Spleen (tissue), 11 donors: ENCODE data around the gene VMP1. TPM values are rescaled to one million over a fixed set of nuclear protein-coding genes. Genes with fewer than 3 reads are reported as not detected.
A peak's percentile ranks its signal among the peaks of the same experiment; 100 is the strongest.

Source experiments
- DNase-seq: peaks from one replicate; pipeline ENCODE4 v3.0.0-alpha.2; 2020
- H3K27ac ChIP-seq, 8 donors: fragments of 200-600 bp; sonication (generic) in 7 of 8; 1 replicate in 4 of 8; 2 replicates in 4 of 8; pipeline versions ENCODE4 v1.5.0 to v1.8.0; 2016 to 2021; ENCODE audit warnings: inconsistent platforms in 4 of 8, mild to moderate bottlenecking in 4 of 8, moderate library complexity in 1 of 8
- H3K27me3 ChIP-seq, 7 donors: fragments of 200-600 bp; sonication (generic) in 6 of 7; replicated peaks in 1 of 7; 1 replicate in 4 of 7; 2 replicates in 3 of 7; pipeline versions ENCODE4 v1.5.0 to v1.8.0; 2016 to 2021; ENCODE audit warnings: inconsistent platforms in 3 of 7, mild to moderate bottlenecking in 1 of 7
- H3K36me3 ChIP-seq, 6 donors: fragments of 200-600 bp; sonication (generic) in 5 of 6; 1 replicate in 4 of 6; 2 replicates in 2 of 6; pipeline versions ENCODE4 v1.5.0 to v1.8.0; 2016 to 2021; ENCODE audit warnings: inconsistent platforms in 2 of 6
- H3K4me1 ChIP-seq, 6 donors: fragments of 200-600 bp; sonication (generic) in 5 of 6; 1 replicate in 3 of 6; 2 replicates in 3 of 6; pipeline versions ENCODE4 v1.5.0 to v1.8.0; 2016 to 2021; ENCODE audit warnings: inconsistent platforms in 3 of 6
- H3K4me3 ChIP-seq, 8 donors: fragments of 200-600 bp; sonication (generic) in 7 of 8; 1 replicate in 4 of 8; 2 replicates in 4 of 8; pipeline versions ENCODE4 v1.5.0 to v1.8.0; 2016 to 2021; ENCODE audit warnings: inconsistent platforms in 4 of 8, mild to moderate bottlenecking in 4 of 8, moderate library complexity in 2 of 8
- H3K9me3 ChIP-seq, 8 donors: fragments of 200-600 bp; sonication (generic) in 7 of 8; 1 replicate in 4 of 8; 2 replicates in 4 of 8; pipeline versions ENCODE4 v1.5.0 to v1.8.0; 2016 to 2021; ENCODE audit warnings: inconsistent platforms in 4 of 8
- POLR2A ChIP-seq, 3 donors: fragments of 450-650 bp; IDR thresholded peaks; one replicate each; pipeline ENCODE4 v1.5.1; 2017; ENCODE audit warnings: antibody characterized with exemption in 3 of 3, mild to moderate bottlenecking in 1 of 3
- POLR2AphosphoS5 ChIP-seq, 3 donors: sonication (generic); formaldehyde crosslinking; IDR thresholded peaks; one replicate each; pipeline ENCODE4 v1.5.1; 2017; ENCODE audit warnings: antibody characterized with exemption in 3 of 3
- WGBS, 5 donors: extraction: QIAGEN DNeasy Blood & Tissue Kit in 3 of 5; methylation state at CpG; one replicate each; pipeline versions ENCODE4 v1.1.5 to v1.1.7; 2013 to 2018; 5-methylcytosine and 5-hydroxymethylcytosine counted together
- intact Hi-C: fragments of 100-400 bp; cut with DNase I; formaldehyde crosslinking; loops from one replicate; pipeline ENCODE4 v1.15.0; 2023; ENCODE audit warnings: low total_unique reads
- polyA plus RNA-seq, 3 donors: library from polyadenylated mRNA; stranded (reverse); fragments of 200-250 nt; gene quantifications; one replicate each; pipeline ENCODE4 v1.2.1, GENCODE V29; 2013
- total RNA-seq, 7 donors: library from RNA; depleted of rRNA in 3 of 7; stranded (reverse); fragments of >200 nt in 3 of 7; fragmentation: NEBNext Ultra II Directional in 4 of 7; extraction: Animal tissue kit (Norgen Biotek cat#: 25700) in 4 of 7; gene quantifications; one replicate each; pipeline versions ENCODE4 v1.1.0 to v1.2.1, GENCODE V29; 2016 to 2021
- TF ChIP-seq, protein P1 (sequence below), 11 experiments: fragments of 200-600 bp in 7 of 11; fragments of 450-650 bp in 4 of 11; sonication (generic) in 4 of 11; IDR thresholded peaks in 8 of 11; conservative IDR thresholded peaks in 3 of 11; 1 replicate in 7 of 11; 2 replicates in 4 of 11; pipeline versions ENCODE4 v1.4.0 to v1.8.0; 2016 to 2021; ENCODE audit warnings: antibody characterized with exemption in 11 of 11, inconsistent platforms in 4 of 11, mild to moderate bottlenecking in 1 of 11
- donor health status: healthy with polysubstance abuse.
- donor health status: DM: no; HTN: no; CAD: no; lungs with moderate emphysema.
- donor health status: DM: no; HTN: no; CAD: no.
- donor health status: Bipolar disorder and iron deficiency.
- donor health status: healthy.
- donor health status: DM: no; HTN: no; CAD: no.
- donor health status: DM: yes; HTN: yes; CAD: no.

VMP1 gene
- total and polyA plus RNA-seq, 10 donors = 53.2 to 649 (median 304) TPM

DNA sequence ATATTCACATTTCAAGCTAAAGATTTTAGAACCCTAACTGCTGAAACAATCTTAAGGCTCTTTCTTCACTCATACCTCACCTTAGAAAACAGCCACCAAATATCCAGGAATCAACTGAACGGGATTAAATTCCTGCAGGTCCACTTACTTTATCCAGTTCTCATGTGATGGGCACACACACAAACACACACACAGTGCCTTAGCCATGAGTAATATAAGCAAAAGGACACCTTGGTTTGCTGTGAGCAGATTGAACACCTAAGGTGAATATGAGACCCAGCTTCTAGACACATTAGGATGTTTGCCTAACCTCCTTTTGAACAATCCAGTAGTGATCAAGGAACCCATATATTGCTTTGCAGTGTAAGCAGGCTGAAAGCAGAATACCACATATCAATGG lies 103.8 kb downstream of the VMP1 start:
- no peak for DNase-seq
- TF ChIP-seq, protein P1, sequence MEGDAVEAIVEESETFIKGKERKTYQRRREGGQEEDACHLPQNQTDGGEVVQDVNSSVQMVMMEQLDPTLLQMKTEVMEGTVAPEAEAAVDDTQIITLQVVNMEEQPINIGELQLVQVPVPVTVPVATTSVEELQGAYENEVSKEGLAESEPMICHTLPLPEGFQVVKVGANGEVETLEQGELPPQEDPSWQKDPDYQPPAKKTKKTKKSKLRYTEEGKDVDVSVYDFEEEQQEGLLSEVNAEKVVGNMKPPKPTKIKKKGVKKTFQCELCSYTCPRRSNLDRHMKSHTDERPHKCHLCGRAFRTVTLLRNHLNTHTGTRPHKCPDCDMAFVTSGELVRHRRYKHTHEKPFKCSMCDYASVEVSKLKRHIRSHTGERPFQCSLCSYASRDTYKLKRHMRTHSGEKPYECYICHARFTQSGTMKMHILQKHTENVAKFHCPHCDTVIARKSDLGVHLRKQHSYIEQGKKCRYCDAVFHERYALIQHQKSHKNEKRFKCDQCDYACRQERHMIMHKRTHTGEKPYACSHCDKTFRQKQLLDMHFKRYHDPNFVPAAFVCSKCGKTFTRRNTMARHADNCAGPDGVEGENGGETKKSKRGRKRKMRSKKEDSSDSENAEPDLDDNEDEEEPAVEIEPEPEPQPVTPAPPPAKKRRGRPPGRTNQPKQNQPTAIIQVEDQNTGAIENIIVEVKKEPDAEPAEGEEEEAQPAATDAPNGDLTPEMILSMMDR (IDR thresholded peaks at IDR 0.05 in 8 of 11, conservative IDR thresholded peaks at IDR 0.05 in 3 of 11) = no peak
- TF ChIP-seq POLR2AphosphoS5 (IDR thresholded peaks at IDR 0.05) (no peak), POLR2A (IDR thresholded peaks at IDR 0.05) (no peak)

DNA sequence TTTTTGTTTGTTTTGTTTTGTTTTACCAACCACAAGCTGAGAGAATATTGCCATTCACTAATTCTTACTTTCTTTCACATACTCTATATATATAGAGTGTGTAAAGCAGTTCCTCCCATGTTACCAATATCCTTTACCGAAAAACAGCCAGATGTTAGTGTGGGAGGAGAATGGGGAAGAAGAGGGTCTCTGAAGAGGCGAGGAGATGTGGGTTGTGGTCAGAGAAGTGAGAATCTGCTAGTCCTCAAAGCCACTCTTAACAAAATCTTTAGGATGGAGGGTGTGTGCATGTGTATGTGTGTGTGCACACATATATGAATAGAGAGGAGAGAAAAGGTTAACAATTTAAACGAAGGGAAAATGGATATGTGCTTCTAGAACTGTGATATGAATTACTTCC lies 104.7 kb downstream of the VMP1 start:
- intact Hi-C loops = no loop called here
- no peak for DNase-seq
- Histone ChIP-seq H3K27ac (no peak overlapping the region), H3K4me1 (peaks cover 0 to 13% (median 0%) of the 10 kb centered on the region in 6 donors), H3K9me3 (no peaks in the 10 kb centered on the region), H3K4me3 (no peak overlapping the region), H3K36me3 (peaks cover 0 to 83% (median 21%) of the 10 kb centered on the region in 6 donors), H3K27me3 (no peaks in the 10 kb centered on the region)
- 43 to 69% (median 46%) methylated on average over 3 of the region's 3 CpGs for WGBS, 5 donors
- TF ChIP-seq POLR2A (IDR thresholded peaks at IDR 0.05) = no peak
- TF ChIP-seq, protein P1 (IDR thresholded peaks at IDR 0.05 in 8 of 11, conservative IDR thresholded peaks at IDR 0.05 in 3 of 11) = no peak
- no peak for TF ChIP-seq POLR2AphosphoS5 (IDR thresholded peaks at IDR 0.05)

More for the DNA sequence above, 103.8 kb downstream of the VMP1 start:
- Histone ChIP-seq H3K4me3 (no peak overlapping the region), H3K27me3 (no peaks in the 10 kb centered on the region), H3K27ac (no peak overlapping the region), H3K9me3 (no peaks in the 10 kb centered on the region), H3K4me1 (peaks cover 0 to 13% (median 0%) of the 10 kb centered on the region in 6 donors), H3K36me3 (peaks cover 0 to 75% (median 21%) of the 10 kb centered on the region in 6 donors)
- intact Hi-C loops = no loop called here
- WGBS, 5 donors = 90 to 100% (median 95%) methylated on average over 1 of the region's 1 CpG

DNA sequence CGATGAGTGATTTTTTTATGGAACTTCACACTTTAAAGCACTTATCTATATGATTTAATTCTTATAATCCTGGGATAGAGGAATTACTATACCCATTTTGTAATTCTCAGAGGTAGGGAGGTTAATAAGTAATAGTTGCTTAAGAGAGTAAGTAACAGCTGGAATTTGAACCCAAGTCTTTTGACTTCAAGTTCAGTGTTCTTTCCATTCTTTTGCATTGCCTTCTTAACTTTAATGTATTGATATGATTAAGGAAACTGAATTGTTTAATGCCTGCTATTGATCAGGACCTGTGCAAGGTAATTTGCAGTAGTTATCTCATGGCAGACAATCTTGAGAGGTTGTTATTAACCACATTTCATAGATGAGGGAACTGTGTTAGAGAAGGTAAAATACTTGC lies 106.8 kb downstream of the VMP1 start:
- peaks cover 0 to 97% (median 21%) of the 10 kb centered on the region in 6 donors for H3K36me3 ChIP-seq
- no peak overlapping the region for H3K4me3 ChIP-seq
- H3K27ac ChIP-seq = peak overlapping the region in 1 of 8 donors; percentile 36
- no peak for DNase-seq
- H3K4me1 ChIP-seq = peaks cover 0 to 13% (median 0%) of the 10 kb centered on the region in 6 donors
- 93 to 100% (median 96%) methylated on average over 1 of the region's 1 CpG for WGBS, 5 donors
- TF ChIP-seq POLR2A (IDR thresholded peaks at IDR 0.05) = no peak
- no peak for TF ChIP-seq POLR2AphosphoS5 (IDR thresholded peaks at IDR 0.05)
- no peaks in the 10 kb centered on the region for H3K27me3 ChIP-seq
- H3K9me3 ChIP-seq = no peaks in the 10 kb centered on the region
- intact Hi-C loops = no loop called here

DNA sequence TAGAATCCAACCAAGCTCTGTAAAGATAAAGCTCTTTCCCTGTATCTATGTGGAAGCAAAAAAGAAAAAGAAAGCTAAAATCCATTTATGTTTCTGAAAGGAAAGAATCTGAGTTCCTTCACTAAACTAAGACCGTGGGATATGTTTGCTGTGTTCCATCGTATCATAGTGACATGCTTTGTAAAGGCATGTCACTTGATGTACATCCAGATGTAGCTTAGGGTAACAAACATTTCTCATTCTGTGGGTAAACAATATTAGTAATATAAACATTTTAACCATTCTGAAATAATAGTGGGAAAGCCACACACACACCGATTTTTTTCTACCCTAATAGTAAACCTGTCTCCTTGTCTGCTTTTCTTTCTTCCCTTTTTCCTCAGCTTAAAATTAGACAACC lies 107.2 kb downstream of the VMP1 start:
- no peak for TF ChIP-seq POLR2AphosphoS5 (IDR thresholded peaks at IDR 0.05)
- no peak for TF ChIP-seq POLR2A (IDR thresholded peaks at IDR 0.05)
- TF ChIP-seq, protein P1 (IDR thresholded peaks at IDR 0.05 in 8 of 11, conservative IDR thresholded peaks at IDR 0.05 in 3 of 11) = no peak

More for the DNA sequence above, 107.2 kb downstream of the VMP1 start:
- Histone ChIP-seq H3K27me3 (no peaks in the 10 kb centered on the region), H3K27ac (peak overlapping the region in 2 of 8 donors; percentile 32 to 36), H3K36me3 (peaks cover 0 to 98% (median 21%) of the 10 kb centered on the region in 6 donors), H3K4me3 (no peak overlapping the region), H3K4me1 (peaks cover 0 to 13% (median 0%) of the 10 kb centered on the region in 6 donors), H3K9me3 (no peaks in the 10 kb centered on the region)
- WGBS, 5 donors = 84 to 92% (median 89%) methylated on average over 3 of the region's 3 CpGs
- DNase-seq = no peak
- intact Hi-C loops = no loop called here
